Astrocyte of the hippocampus (primary cell): ENCODE measurements around the gene CFAP299.
"Not testable (repeated sequence)": the region's sequence is repeated elsewhere in the genome, so short reads cannot be mapped to it uniquely, and the experiment has no call there.

Source experiments
- DNase-seq: peaks from one replicate; pipeline ENCODE4 v3.0.0; 2011; ENCODE audit warnings: low read depth, low spot score

CFAP299 gene

GRCh38 chr4:80717204-80717603, 381.7 kb downstream of the CFAP299 start:
- DNase-seq: no peak

GRCh38 chr4:80726471-80726870, 390.9 kb downstream of the CFAP299 start:
- no peak for DNase-seq

- no peak for DNase-seq
Observed at GRCh38 chr4:80730158-80730557, 394.6 kb downstream of the CFAP299 start.

- no peak for DNase-seq
Observed at GRCh38 chr4:80731436-80731835, 395.9 kb downstream of the CFAP299 start.

- no peak for DNase-seq
Observed at GRCh38 chr4:80732010-80732409, 396.5 kb downstream of the CFAP299 start.

GRCh38 chr4:80740375-80740774, 404.8 kb downstream of the CFAP299 start:
- DNase-seq: no peak

- DNase-seq: not testable (repeated sequence)
Observed at GRCh38 chr4:80749558-80749957, 414.0 kb downstream of the CFAP299 start.

GRCh38 chr4:80751200-80751599, 415.7 kb downstream of the CFAP299 start:
- no peak for DNase-seq

- DNase-seq: peak; percentile 12
Observed at GRCh38 chr4:80767944-80768343, 432.4 kb downstream of the CFAP299 start.

GRCh38 chr4:80776168-80776567, 440.6 kb downstream of the CFAP299 start:
- DNase-seq: no peak

- DNase-seq: no peak
Observed at GRCh38 chr4:80781431-80781830, 445.9 kb downstream of the CFAP299 start.

GRCh38 chr4:80787306-80787705, 451.8 kb downstream of the CFAP299 start:
- no peak for DNase-seq

GRCh38 chr4:80788798-80789197, 453.3 kb downstream of the CFAP299 start:
- DNase-seq: peak; percentile 7

- DNase-seq: no peak
Observed at GRCh38 chr4:80790152-80790551, 454.6 kb downstream of the CFAP299 start.

GRCh38 chr4:80793660-80794059, 458.1 kb downstream of the CFAP299 start:
- not testable (repeated sequence) for DNase-seq

GRCh38 chr4:80798082-80798481, 462.6 kb downstream of the CFAP299 start:
- DNase-seq: no peak

GRCh38 chr4:80800719-80801118, 465.2 kb downstream of the CFAP299 start:
- not testable (repeated sequence) for DNase-seq

GRCh38 chr4:80803337-80803736, 467.8 kb downstream of the CFAP299 start:
- no peak for DNase-seq

GRCh38 chr4:80806472-80806871, 470.9 kb downstream of the CFAP299 start:
- DNase-seq: no peak

- no peak for DNase-seq
Observed at GRCh38 chr4:80809039-80809729, 473.7 kb downstream of the CFAP299 start.

GRCh38 chr4:80811406-80811805, 475.9 kb downstream of the CFAP299 start:
- DNase-seq: no peak

- DNase-seq: no peak
Observed at GRCh38 chr4:80812145-80812544, 476.6 kb downstream of the CFAP299 start.

GRCh38 chr4:80814266-80814665, 478.7 kb downstream of the CFAP299 start:
- DNase-seq: no peak
